Neutrophil (primary cell): ENCODE results near the gene GSTM4.
A peak's percentile ranks its signal among the peaks of the same experiment; 100 is the strongest.
"Not testable (repeated sequence)": the region's sequence is repeated elsewhere in the genome, so short reads cannot be mapped to it uniquely, and the experiment has no call there.

Experiments
- H3K27ac ChIP-seq: fragments of 200-600 bp; sonication (generic); 2 replicates; pipeline ENCODE4 v1.5.1; 2016; ENCODE audit warnings: mild to moderate bottlenecking, moderate library complexity
- H3K27me3 ChIP-seq: fragments of 200-600 bp; sonication (generic); 2 replicates; pipeline ENCODE4 v1.6.0; 2016; ENCODE audit warnings: mild to moderate bottlenecking
- H3K36me3 ChIP-seq: fragments of 200-600 bp; sonication (generic); 2 replicates; pipeline ENCODE4 v1.5.1; 2017
- H3K4me1 ChIP-seq, 2 experiments: fragments of 200-600 bp in 1 of 2; sonication (generic) in 1 of 2; 1 replicate in 1 of 2; 2 replicates in 1 of 2; pipeline versions ENCODE4 v1.5.1 to v1.6.1; 2013 to 2016; ENCODE audit warnings: low read depth in 1 of 2, low read length in 1 of 2, mild to moderate bottlenecking in 1 of 2, moderate library complexity in 1 of 2; ENCODE audit not compliant: control insufficient read depth in 1 of 2, insufficient read depth in 1 of 2
- H3K4me3 ChIP-seq, 2 experiments: fragments of 200-600 bp in 1 of 2; sonication (generic) in 1 of 2; 1 replicate in 1 of 2; 2 replicates in 1 of 2; pipeline ENCODE4 v1.5.1; 2013 to 2016; ENCODE audit warnings: low read depth in 1 of 2, low read length in 1 of 2, mild to moderate bottlenecking in 1 of 2, moderate library complexity in 1 of 2
- H3K9me3 ChIP-seq: fragments of 200-600 bp; sonication (generic); 2 replicates; pipeline ENCODE4 v1.5.1; 2016
- TF ChIP-seq, protein P1 (sequence below): fragments of 200-600 bp; sonication (generic); IDR thresholded peaks from 2 replicates; pipeline ENCODE4 v1.5.1; 2016; ENCODE audit warnings: antibody characterized with exemption

The GSTM4 gene

DNA sequence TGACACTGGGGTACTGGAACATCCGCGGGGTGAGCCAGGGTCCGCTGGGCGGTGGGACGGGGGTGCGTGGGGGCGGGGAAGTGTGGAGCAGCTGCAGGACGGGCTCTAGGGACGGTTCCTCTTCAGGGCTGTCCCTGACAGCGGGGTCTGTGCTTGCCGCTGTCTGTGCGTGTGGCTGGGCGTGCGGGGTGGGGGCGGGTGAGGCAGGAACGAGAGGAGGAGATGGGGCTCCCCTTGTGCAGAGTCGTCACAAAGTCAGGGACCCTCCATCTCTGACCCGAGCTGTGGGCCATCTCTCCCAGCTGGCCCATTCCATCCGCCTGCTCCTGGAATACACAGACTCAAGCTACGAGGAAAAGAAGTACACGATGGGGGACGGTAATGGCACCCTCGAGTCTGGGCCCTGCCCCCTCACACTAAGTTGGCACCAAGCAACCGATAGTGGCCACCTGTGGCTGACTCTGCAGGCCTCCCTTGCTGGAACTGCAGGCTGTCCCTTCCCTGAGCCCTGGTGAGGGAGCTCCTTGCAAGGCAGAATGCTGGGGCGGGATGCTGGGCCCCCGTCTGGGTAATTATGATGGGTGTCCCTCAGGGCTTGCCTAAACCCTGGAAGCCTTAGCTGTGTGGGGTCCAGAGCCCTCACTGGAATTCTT, 12.3 kb downstream of the GSTM4 start:
- TF ChIP-seq, protein P1, sequence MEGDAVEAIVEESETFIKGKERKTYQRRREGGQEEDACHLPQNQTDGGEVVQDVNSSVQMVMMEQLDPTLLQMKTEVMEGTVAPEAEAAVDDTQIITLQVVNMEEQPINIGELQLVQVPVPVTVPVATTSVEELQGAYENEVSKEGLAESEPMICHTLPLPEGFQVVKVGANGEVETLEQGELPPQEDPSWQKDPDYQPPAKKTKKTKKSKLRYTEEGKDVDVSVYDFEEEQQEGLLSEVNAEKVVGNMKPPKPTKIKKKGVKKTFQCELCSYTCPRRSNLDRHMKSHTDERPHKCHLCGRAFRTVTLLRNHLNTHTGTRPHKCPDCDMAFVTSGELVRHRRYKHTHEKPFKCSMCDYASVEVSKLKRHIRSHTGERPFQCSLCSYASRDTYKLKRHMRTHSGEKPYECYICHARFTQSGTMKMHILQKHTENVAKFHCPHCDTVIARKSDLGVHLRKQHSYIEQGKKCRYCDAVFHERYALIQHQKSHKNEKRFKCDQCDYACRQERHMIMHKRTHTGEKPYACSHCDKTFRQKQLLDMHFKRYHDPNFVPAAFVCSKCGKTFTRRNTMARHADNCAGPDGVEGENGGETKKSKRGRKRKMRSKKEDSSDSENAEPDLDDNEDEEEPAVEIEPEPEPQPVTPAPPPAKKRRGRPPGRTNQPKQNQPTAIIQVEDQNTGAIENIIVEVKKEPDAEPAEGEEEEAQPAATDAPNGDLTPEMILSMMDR: no peak
- H3K27ac ChIP-seq: no peak overlapping the region

DNA sequence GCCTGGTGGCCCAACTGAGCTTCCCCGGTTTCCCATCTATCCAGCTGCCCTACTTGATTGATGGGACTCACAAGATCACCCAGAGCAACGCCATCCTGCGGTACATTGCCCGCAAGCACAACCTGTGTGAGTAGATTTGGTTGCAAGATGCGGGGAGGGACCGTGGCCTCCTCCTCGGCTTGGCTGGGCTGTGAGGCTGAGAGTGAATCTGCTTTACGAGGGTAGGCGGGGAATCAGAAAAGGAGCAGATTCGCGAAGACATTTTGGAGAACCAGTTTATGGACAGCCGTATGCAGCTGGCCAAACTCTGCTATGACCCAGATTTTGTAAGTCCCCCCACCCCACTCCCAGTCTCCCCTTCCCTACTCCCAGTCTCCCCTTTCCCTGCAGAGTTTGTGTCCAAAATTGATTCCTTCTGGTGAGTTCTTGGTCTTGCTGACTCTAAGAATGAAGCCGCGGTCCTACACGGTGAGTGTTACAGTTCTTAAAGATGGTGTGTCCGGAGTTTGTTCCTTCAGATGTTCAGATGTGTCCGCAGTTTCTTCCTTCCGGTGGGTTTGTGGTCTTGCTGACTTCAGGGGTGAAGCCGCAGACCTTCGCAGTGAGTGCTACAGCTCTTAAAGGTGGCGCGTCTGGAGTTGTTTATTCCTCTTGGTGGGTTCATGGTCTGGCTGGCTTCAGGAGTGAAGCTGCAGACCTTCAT, 13.5 kb downstream of the GSTM4 start:
- peaks cover 15% of the 10 kb centered on the region for H3K27me3 ChIP-seq
- no peak overlapping the region for H3K27ac ChIP-seq
- peaks cover 0 to 13% of the 10 kb centered on the region in 2 experiments for H3K4me1 ChIP-seq
- no peak overlapping the region for H3K4me3 ChIP-seq
- no peaks in the 10 kb centered on the region for H3K36me3 ChIP-seq
- TF ChIP-seq, protein P1: no peak
- no peaks in the 10 kb centered on the region for H3K9me3 ChIP-seq

More for the DNA sequence above, 12.3 kb downstream of the GSTM4 start:
- Histone ChIP-seq H3K36me3 (no peaks in the 10 kb centered on the region), H3K27me3 (peaks cover 15% of the 10 kb centered on the region), H3K4me1 (peaks cover 0 to 13% of the 10 kb centered on the region in 2 experiments), H3K4me3 (peak overlapping the region; percentile 20 to 57), H3K9me3 (no peaks in the 10 kb centered on the region)

DNA sequence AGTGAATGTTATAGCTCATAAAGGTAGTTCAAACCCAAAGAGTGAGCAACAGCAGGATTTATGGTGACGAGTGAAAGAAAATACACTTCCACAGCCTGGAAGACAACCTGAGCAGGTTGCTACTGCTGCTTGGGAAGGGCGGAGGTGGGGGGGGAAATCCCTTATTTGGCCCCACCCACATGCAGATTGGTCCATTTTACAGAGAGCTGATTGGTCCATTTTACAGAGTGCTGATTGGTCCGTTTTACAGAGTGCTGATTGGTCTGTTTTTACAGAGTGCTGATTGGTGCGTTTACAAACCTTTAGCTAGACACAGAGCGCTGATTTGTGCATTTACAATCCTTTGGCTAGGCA, 14.0 kb downstream of the GSTM4 start:
- H3K4me1 ChIP-seq: peaks cover 0 to 13% of the 10 kb centered on the region in 2 experiments
- H3K9me3 ChIP-seq: not testable (repeated sequence)
- peaks cover 15% of the 10 kb centered on the region for H3K27me3 ChIP-seq

DNA sequence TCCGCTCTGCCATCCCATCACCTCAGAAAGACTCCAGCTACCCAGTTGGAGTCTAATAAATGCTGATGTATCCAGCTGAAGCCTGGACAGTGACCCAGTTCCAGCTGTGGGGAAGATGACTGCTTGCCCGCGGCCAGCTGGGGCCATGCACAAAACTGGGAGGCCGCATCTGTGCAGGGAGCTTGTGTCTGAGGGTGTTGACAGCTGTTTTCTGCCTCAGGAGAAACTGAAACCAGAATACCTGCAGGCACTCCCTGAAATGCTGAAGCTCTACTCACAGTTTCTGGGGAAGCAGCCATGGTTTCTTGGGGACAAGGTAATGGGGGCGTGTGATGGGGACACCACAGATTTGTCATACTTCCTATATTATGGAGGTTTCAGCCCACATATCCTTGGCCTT, 15.2 kb downstream of the GSTM4 start:
- no peaks in the 10 kb centered on the region for H3K9me3 ChIP-seq
- H3K4me3 ChIP-seq: no peak overlapping the region
- TF ChIP-seq, protein P1: no peak
- H3K36me3 ChIP-seq: no peaks in the 10 kb centered on the region
- H3K4me1 ChIP-seq: peaks cover 0 to 13% of the 10 kb centered on the region in 2 experiments
- peaks cover 15% of the 10 kb centered on the region for H3K27me3 ChIP-seq
- no peak overlapping the region for H3K27ac ChIP-seq

More for the DNA sequence above, 14.0 kb downstream of the GSTM4 start:
- H3K36me3 ChIP-seq, H3K4me3 ChIP-seq, H3K27ac ChIP-seq: not testable (repeated sequence)

DNA sequence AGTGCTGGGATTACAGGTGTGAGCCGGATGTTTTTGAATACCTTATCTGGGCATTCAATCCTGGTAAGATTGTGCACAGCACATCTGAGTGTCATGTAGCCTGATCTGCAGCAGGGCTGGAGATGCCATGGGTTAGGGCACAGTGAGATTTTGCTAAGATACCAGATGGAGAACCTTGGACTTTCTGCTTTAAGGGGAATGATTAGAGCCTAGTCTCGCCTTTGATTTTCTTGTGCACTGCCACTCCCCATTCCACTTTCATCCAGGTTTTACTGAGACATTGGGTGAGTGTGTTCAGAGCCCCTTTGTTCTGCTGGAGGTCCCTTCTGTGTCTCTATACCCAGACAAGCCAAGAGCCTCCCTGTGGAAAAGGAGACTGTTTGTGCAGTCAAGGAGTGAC, 18.0 kb downstream of the GSTM4 start:
- not testable (repeated sequence) for H3K4me3 ChIP-seq, H3K4me1 ChIP-seq, H3K27ac ChIP-seq, H3K9me3 ChIP-seq, H3K36me3 ChIP-seq, H3K27me3 ChIP-seq

DNA sequence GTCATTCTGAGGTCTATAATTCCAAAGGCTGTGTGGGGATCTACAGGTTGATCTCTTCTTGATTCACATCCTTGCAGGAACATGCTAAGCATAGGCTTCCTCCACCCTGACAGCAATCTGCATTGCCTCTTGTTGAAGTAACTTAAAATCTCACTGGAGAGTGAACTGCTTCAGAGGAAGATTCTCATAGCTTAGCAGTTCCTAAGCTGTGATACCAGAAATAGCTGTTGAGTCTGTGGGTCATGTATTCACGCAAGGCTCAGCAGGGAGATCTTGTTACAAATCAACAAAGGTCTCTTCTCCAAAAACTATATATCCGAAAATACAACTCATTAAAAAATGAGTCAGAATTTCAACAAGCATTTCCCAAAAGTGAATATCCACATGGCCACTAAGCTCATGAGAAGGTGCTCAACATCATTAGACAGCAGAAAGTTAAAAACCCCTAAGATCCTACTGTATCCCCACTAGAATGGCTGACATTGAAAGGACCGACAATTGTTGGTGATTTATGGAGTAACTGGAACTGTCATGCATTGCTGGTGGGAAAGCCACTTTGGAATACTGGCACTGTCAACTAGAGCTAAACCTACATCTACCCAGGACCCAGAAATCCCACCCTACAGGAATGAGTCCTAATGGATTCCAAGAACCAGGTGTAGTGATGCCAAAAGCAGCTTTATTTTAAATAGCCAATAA, 20.9 kb downstream of the GSTM4 start:
- not testable (repeated sequence) for H3K4me1 ChIP-seq, H3K4me3 ChIP-seq, H3K27ac ChIP-seq, H3K9me3 ChIP-seq, H3K36me3 ChIP-seq, H3K27me3 ChIP-seq

DNA sequence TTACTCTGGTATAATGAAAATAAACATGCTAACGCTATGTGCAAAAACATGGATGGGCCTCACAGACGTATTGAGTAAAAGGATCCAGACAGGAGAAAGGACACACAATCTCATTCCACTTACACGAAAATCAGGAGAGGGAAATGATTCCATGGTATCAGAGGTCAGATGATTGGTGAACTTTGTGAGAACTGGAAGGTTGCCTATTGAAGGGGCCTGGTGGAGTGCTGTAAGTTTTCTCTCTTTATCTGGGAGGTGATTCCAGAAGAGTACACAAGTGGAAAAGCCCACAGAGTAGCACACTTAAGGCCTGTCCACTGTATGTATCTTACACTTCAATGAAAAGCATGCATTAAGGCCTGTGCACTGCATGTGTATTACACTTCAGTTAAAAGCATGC, 21.6 kb downstream of the GSTM4 start:
- no peaks in the 10 kb centered on the region for H3K36me3 ChIP-seq
- H3K27me3 ChIP-seq: no peaks in the 10 kb centered on the region
- no peak overlapping the region for H3K4me3 ChIP-seq
- H3K4me1 ChIP-seq: no peaks in the 10 kb centered on the region
- H3K27ac ChIP-seq: no peak overlapping the region
- no peaks in the 10 kb centered on the region for H3K9me3 ChIP-seq
- TF ChIP-seq, protein P1: no peak

DNA sequence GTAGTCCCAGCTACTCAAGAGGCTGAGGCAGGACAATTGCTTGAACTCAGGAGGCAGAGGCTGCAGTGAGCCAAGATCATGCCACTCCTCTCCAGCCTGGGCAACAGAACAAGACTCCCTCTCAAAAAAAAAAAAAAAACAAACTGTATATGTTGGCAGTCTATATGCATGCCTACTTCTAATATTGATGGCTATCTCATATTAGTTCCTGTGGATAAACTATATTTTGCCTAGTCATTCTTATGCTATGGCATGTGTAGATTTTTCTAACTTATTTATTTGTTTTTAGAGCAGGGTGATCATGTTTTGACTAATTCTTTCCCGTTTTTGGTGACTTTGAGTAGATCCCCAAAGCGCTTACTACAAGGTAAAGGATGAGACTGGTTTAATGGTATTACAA, 22.7 kb downstream of the GSTM4 start:
- H3K9me3 ChIP-seq, H3K27ac ChIP-seq, H3K4me3 ChIP-seq, H3K4me1 ChIP-seq, H3K27me3 ChIP-seq, H3K36me3 ChIP-seq: not testable (repeated sequence)

DNA sequence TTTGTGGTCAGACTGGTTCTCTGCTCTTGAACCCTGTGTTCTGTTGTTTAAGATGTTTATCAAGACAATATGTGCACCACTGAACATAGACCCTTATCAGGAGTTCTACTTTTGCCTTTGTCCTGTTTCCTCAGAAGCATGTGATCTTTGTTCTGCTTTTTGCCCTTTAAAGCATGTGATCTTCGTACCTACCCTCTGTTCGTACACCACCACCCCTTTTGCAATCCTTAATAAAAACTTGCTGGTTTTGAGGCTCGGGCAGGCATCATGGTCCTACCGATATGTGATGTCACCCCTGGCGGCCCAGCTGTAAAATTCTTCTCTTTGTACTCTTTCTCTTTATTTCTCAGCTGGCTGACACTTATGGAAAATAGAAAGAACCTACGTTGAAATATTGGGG, 28.9 kb downstream of the GSTM4 start:
- not testable (repeated sequence) for H3K36me3 ChIP-seq, H3K4me1 ChIP-seq, H3K27me3 ChIP-seq, H3K4me3 ChIP-seq, H3K27ac ChIP-seq, H3K9me3 ChIP-seq
